Measurements from ENCODE around the gene MAD2L1BP. TPM values are rescaled to one million over a fixed set of nuclear protein-coding genes. Genes with fewer than 3 reads are reported as not detected.

The MAD2L1BP gene
- total and polyA plus RNA-seq, 2 donors (not counting 3 experiments of a cell fraction or from before 2014, with no cell fraction given), result 32.3 to 62.0 TPM

DNA sequence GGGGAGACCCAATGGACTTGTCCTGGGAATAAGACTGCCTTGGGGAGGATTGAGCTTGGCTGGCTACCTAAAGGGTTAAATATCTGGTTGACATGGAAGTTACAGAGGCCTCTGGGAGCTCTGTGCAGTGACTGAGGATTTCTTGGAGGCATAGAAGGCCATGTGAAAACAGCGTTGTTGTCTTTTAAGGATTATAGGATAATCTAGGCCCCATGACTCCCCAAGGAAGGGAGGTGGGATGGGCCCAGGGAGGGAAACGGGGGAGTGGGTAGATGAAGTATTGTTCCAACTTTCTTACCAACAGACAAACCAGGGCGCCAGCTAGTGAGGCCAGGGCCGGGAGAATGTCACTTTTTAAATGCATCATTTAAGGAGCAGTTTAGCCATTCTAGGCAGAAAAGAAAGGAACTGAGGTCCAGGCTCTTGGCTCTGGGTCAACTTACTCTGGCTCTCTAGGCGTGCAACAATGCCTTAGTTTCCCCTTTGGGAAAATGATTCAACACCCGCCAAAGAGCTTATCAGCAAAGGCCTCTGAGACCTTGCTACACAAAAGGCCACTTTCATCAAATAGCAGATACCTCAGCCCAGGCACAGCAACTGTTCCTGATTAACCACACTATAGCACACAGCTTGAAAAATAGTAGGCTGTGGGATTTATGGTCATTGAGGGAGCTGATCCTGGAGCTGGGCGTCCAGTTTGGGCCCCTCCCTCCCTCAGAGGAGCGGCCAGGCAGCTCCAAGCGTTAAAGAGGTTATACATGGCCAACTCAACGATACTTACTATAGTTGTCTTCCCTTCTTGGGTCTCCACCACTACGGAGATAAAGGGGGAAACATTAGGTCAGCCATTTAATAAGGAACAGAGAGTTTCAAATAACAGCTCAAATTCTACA, 44.9 kb downstream of the MAD2L1BP start:
- DNase-seq (ENCODE audit: low read depth, low spot score) (no peak), FAIRE-seq (no peak)
- Histone ChIP-seq H3K27me3 (ENCODE audit: control insufficient read depth in 2 of 2, insufficient read depth in 2 of 2, low read length in 2 of 2) (no peaks in the 10 kb centered on the region), H3K9me3 (replicated peaks; ENCODE audit: control insufficient read depth, insufficient read depth, low read length) (no peaks in the 10 kb centered on the region), H3K27ac (ENCODE audit: insufficient read depth, low read depth, low read length) (no peak overlapping the region), H3K36me3 (ENCODE audit: control insufficient read depth in 2 of 2, extremely low read depth in 1 of 2, insufficient read depth in 2 of 2, low read length in 2 of 2) (peaks cover 9 to 21% of the 10 kb centered on the region in 2 experiments), H2AFZ (ENCODE audit: low read depth, low read length) (no peak overlapping the region), H3K79me2 (ENCODE audit: control insufficient read depth, insufficient read depth, low read length) (peaks cover 31% of the 10 kb centered on the region), H3K4me1 (ENCODE audit: control insufficient read depth, extremely low read depth, insufficient read depth, low read length) (no peaks in the 10 kb centered on the region), H3K4me3 (replicated peaks in 1 of 3; ENCODE audit: insufficient read depth in 1 of 3, low read depth in 1 of 3, low read length in 3 of 3) (no peak overlapping the region), H3K9me1 (replicated peaks; ENCODE audit: control insufficient read depth, extremely low read depth, insufficient read depth, low read length) (no peaks in the 10 kb centered on the region), H3K4me2 (ENCODE audit: insufficient read depth, low read length) (no peak overlapping the region), H4K20me1 (replicated peaks; ENCODE audit: control insufficient read depth, extremely low read depth, insufficient read depth, low read length) (no peaks in the 10 kb centered on the region), H3K9ac (replicated peaks; ENCODE audit: extremely low read depth, insufficient read depth, low read length) (no peak overlapping the region)
- no TSS peak for BruUV-seq (replicated peaks)
- intact Hi-C loops (cut with micrococcal nuclease) (no loop called here), dilution Hi-C loops (cut with MboI; ENCODE audit: extremely low pct_ligation_motif_present, low sequenced_read_pairs) (no loop called here)
- CTCF ChIA-PET, result interaction anchor here (0.9 to 7.7 kb wide), 2 partner anchors 12 to 399 kb away, joined by 3 to 49 read pairs; no protein-coding TSS in a partner anchor
- TF ChIP-seq POLR2A (IDR thresholded peaks at IDR 0.05; ENCODE audit: low read depth, low read length), result no peak
- POLR2A ChIA-PET, result no interaction called here

- H3K27me3 ChIP-seq (ENCODE audit: control insufficient read depth in 2 of 2, insufficient read depth in 2 of 2, low read length in 2 of 2), result no peaks in the 10 kb centered on the region
- TF ChIP-seq GATA2 (IDR thresholded peaks at IDR 0.05; ENCODE audit: insufficient read depth, insufficient read length, low read depth, low read length), result no peak
- no peak for TF ChIP-seq CTCF (IDR thresholded peaks at IDR 0.05; ENCODE audit: extremely low read depth in 1 of 2, insufficient read depth in 1 of 2, low read depth in 1 of 2, low read length in 2 of 2)
- TF ChIP-seq MAX (IDR thresholded peaks at IDR 0.05; ENCODE audit: insufficient read depth, insufficient read length), result no peak
- TF ChIP-seq FOS (IDR thresholded peaks at IDR 0.05; ENCODE audit: borderline replicate concordance, insufficient read depth, low read length), result no peak
- no peak for TF ChIP-seq EZH2 (IDR thresholded peaks at IDR 0.05; ENCODE audit: borderline replicate concordance, low read depth, low read length, severe bottlenecking)
- TF ChIP-seq JUN (IDR thresholded peaks at IDR 0.05; ENCODE audit: borderline replicate concordance, insufficient read depth, insufficient read length, low read depth), result no peak
- no peak for TF ChIP-seq MYC (IDR thresholded peaks at IDR 0.05; ENCODE audit: low read depth, low read length)
- TF ChIP-seq POLR2AphosphoS5 (IDR thresholded peaks at IDR 0.05; ENCODE audit: insufficient read depth, low read depth, low read length), result no peak
- no peak for TF ChIP-seq POLR2A (IDR thresholded peaks at IDR 0.05; ENCODE audit: low read depth, low read length)
- intact Hi-C loops (cut with micrococcal nuclease) (no loop called here), dilution Hi-C loops (cut with MboI; ENCODE audit: extremely low pct_ligation_motif_present, low sequenced_read_pairs) (no loop called here)
- no TSS peak for BruUV-seq (replicated peaks)
- peaks cover 34% of the 10 kb centered on the region for H3K79me2 ChIP-seq (ENCODE audit: control insufficient read depth, insufficient read depth, low read length)
- no peaks in the 10 kb centered on the region for H3K4me1 ChIP-seq (ENCODE audit: control insufficient read depth, extremely low read depth, insufficient read depth, low read length)
- H4K20me1 ChIP-seq (replicated peaks; ENCODE audit: control insufficient read depth, extremely low read depth, insufficient read depth, low read length), result no peaks in the 10 kb centered on the region
- H3K36me3 ChIP-seq (ENCODE audit: control insufficient read depth in 2 of 2, extremely low read depth in 1 of 2, insufficient read depth in 2 of 2, low read length in 2 of 2), result peaks cover 9 to 21% of the 10 kb centered on the region in 2 experiments
- DNase-seq (ENCODE audit: low read depth, low spot score), result no peak
- H3K9me1 ChIP-seq (replicated peaks; ENCODE audit: control insufficient read depth, extremely low read depth, insufficient read depth, low read length), result no peaks in the 10 kb centered on the region
- POLR2A ChIA-PET, result no interaction called here
- no peak overlapping the region for H2AFZ ChIP-seq (ENCODE audit: low read depth, low read length)
- CTCF ChIA-PET, result interaction anchor here (0.9 to 7.7 kb wide), 2 partner anchors 13 to 398 kb away, joined by 3 to 49 read pairs; no protein-coding TSS in a partner anchor
- FAIRE-seq, result no peak
- H3K9ac ChIP-seq (replicated peaks; ENCODE audit: extremely low read depth, insufficient read depth, low read length), result no peak overlapping the region
- H3K27ac ChIP-seq (ENCODE audit: insufficient read depth, low read depth, low read length), result no peak overlapping the region
- H3K9me3 ChIP-seq (replicated peaks; ENCODE audit: control insufficient read depth, insufficient read depth, low read length), result no peaks in the 10 kb centered on the region
- no peak overlapping the region for H3K4me2 ChIP-seq (ENCODE audit: insufficient read depth, low read length)
- H3K4me3 ChIP-seq (replicated peaks in 1 of 3; ENCODE audit: insufficient read depth in 1 of 3, low read depth in 1 of 3, low read length in 3 of 3), result no peak overlapping the region
Measured at GRCh38 chr6:43681303-43681702, 45.7 kb downstream of the MAD2L1BP start.
